ENCODE measurements around the gene TEAD3. TPM values are rescaled to one million over a fixed set of nuclear protein-coding genes. Genes with fewer than 3 reads are reported as not detected.
"Not testable (repeated sequence)": the region's sequence is repeated elsewhere in the genome, so short reads cannot be mapped to it uniquely, and the experiment has no call there.

Gene TEAD3
- total RNA-seq: 20.5 TPM

- DNase-seq (ENCODE audit: low spot score): peak; percentile 85
- intact Hi-C loops (cut with DNase I): no loop called here
These were observed at the start of gene TEAD3 for GRCh38 chr6:35496841-35497570. TEAD3 (minus strand) TSS chr6:35497079.

GRCh38 chr6:35544769-35545361 is 48.0 kb upstream of the TEAD3 start:
- intact Hi-C loops (cut with DNase I): no loop called here
- ATAC-seq (no peak), DNase-seq (ENCODE audit: low spot score) (no peak)

More at GRCh38 chr6:35496841-35497570, at the start of gene TEAD3:
- ATAC-seq: peak; percentile 66

- intact Hi-C loops (cut with DNase I): no loop called here
- ATAC-seq (no peak), DNase-seq (ENCODE audit: low spot score) (no peak)
These were observed 46.7 kb upstream of the TEAD3 start for GRCh38 chr6:35543459-35544193.

GRCh38 chr6:35541836-35542235 is 45.0 kb upstream of the TEAD3 start:
- ATAC-seq: no peak
- no peak for DNase-seq (ENCODE audit: low spot score)
- intact Hi-C loops (cut with DNase I): no loop called here

DNA sequence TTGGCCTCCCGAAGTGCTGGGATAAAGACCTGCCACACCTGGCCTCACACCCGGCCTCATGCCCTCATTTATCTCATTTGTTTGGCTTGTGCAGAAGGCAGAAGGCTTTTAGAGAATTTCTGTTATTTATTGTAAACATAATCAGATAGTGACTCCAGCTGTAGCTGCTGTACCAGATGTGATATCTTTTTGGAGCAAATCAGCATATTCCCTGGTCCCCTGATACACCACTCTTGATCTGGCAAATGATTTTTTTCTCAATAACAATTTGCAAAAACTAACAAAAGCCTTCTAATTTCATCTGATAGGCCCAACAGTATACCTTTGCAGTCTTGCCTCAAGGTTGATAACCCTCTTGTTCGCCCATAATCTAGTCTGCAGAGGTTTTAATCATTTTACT is 42.3 kb upstream of the TEAD3 start:
- intact Hi-C loops (cut with DNase I): no loop called here
- no peak for ATAC-seq
- no peak for DNase-seq (ENCODE audit: low spot score)

GRCh38 chr6:35535847-35536246 is 39.0 kb upstream of the TEAD3 start:
- intact Hi-C loops (cut with DNase I); ATAC-seq; DNase-seq (ENCODE audit: low spot score): not testable (repeated sequence)

- intact Hi-C loops (cut with DNase I): no loop called here
- ATAC-seq (no peak), DNase-seq (ENCODE audit: low spot score) (no peak)
These were observed 37.7 kb upstream of the TEAD3 start for GRCh38 chr6:35534407-35535170.

- intact Hi-C loops (cut with DNase I): no loop called here
- no peak for ATAC-seq
- no peak for DNase-seq (ENCODE audit: low spot score)
These were observed 37.1 kb upstream of the TEAD3 start for GRCh38 chr6:35533981-35534380.

- DNase-seq (ENCODE audit: low spot score) (no peak), ATAC-seq (no peak)
- intact Hi-C loops (cut with DNase I): no loop called here
These were observed 35.2 kb upstream of the TEAD3 start for GRCh38 chr6:35532126-35532525.

DNA sequence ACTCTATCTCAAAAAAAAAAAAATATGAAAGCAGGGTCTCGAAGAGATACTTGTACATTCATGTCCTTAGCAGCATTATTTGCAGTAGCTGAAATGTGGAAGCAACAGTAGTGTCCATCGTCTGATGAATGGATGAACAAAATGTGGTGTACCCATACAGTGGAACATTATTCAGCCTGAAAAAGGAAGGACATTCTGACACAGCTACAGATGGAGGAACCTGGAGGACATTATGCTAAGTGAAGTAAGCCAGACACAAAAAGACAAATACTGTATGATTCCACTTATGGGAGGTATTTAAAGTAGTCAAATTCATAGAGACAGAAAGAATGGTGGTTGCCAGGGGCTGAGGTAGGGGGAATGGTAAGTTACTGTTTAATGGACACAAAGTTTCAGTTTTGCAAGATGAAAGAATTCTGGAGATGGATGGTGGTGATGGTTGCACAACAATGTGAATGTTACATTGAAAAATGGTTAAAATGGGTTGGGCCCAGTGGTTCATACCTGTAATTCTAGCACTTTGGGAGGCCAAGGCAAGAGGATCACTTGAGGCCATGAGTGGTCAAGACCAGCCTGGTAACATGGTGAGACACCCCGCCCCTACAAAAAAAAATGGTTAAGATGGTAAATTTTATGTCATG is 27.6 kb upstream of the TEAD3 start:
- DNase-seq (ENCODE audit: low spot score) (no peak), ATAC-seq (no peak)
- intact Hi-C loops (cut with DNase I): no loop called here

DNA sequence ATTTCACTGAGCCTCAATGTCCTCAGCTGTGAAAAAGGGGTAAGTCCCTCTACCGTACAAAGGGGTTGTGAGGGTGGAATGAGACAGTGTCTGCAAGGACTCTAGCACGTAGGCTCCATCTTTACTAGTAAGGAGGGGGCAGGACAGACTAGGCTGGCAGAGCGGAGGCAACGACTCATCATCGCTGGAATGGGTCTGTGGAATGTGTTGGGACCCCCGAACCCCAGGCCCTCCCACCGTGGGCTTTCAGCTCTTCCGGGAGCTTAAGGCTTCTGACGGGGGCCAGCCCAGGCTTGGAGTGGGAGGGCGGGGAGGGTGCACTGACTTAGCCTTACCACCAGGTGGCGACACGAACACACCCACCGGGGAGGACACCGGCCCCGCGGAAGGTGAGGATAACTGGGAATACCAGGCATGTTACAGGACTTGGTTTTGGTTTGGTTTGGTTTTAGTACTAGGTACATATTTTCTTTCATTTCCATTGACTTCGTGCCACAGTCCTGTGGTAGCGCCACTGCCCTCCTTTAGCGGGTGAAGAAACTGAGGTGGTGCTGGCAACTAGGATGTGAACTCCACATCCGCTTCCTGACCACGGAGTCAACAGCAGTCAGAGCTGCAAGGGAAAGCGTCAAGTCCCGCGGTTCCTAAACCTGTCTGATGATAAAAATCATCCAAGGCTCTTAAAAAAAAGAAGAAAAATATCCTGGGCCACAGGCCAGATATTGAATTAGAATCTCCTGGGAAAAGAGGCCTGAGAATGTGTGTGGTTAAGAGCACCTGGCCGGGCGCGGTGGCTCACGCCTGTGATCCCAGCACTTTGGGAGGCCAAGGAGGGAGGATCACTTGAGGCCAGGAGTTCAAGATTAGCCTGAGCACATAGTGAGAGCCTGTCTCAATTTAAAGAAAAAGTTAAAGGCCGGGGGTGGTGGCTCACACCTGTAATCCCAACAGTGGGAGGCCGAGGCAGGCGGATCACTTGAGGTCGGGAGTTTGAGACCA is 26.1 kb upstream of the TEAD3 start:
- DNase-seq (ENCODE audit: low spot score) (peak; percentile 85), ATAC-seq (peak; percentile 94)
- intact Hi-C loops (cut with DNase I): no loop called here

GRCh38 chr6:35522151-35522550 is 25.3 kb upstream of the TEAD3 start:
- intact Hi-C loops (cut with DNase I): no loop called here
- ATAC-seq (no peak), DNase-seq (ENCODE audit: low spot score) (no peak)

DNA sequence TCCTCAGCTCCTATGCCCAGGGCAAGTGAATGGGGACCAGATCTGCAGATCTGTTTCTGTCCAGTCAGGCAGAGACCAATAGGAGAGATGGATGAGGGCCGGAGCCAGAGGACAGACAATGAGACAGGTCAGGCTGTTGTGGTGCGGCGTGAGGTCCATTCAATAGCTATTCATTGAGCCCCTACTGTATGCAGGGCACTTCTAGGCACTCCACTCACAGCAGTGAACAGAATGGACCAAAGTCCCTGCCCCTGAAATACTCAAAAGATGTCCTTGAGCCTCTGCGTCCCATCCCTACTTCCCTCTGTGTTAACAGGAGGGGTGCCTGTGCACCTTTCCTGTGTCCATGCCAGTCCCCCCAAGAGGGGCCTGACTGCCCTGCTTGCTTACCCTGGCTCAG is 24.4 kb upstream of the TEAD3 start:
- intact Hi-C loops (cut with DNase I): no loop called here
- ATAC-seq: no peak
- DNase-seq (ENCODE audit: low spot score): no peak

GRCh38 chr6:35519313-35520015 is 22.6 kb upstream of the TEAD3 start:
- intact Hi-C loops (cut with DNase I): no loop called here

DNA sequence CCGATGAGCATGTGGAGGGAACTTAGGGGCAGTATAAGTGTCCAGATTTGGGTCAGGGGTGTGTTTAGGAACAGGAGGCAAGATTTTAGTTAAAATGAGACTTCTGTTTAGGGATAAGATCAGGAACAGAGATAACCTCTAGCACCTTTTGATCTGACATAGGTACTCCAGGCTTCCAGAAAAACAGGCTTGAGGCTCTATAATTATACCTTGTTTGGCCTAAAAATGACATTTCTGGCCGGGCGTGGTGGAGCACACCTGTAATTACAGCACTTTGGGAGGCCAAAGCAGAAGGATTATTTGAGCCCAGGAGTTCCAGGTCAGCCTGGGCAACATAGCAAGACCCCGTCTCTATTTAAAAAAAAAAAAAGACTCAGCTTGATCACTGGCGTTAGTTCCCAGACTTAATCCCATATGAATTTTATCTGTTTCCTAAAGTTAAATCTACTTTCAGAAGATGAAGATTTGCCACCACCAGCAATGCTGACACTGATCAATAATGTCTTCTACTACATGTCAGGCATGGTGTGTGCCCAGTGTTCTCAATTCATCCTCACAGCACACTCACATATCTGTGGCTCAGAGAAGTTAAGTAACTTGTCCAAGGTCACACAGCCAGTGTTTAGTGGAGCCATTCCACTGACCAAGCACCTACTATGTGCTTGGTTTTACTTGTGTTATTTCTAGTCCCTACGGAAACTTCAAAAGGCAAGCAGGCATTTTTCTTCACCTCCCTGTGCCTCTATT is 21.9 kb upstream of the TEAD3 start:
- ATAC-seq (no peak), DNase-seq (ENCODE audit: low spot score) (no peak)
- intact Hi-C loops (cut with DNase I): no loop called here

More at GRCh38 chr6:35519313-35520015, 22.6 kb upstream of the TEAD3 start:
- no peak for ATAC-seq
- no peak for DNase-seq (ENCODE audit: low spot score)

- ATAC-seq; DNase-seq (ENCODE audit: low spot score); intact Hi-C loops (cut with DNase I): not testable (repeated sequence)
These were observed 21.1 kb upstream of the TEAD3 start for GRCh38 chr6:35517978-35518377.

DNA sequence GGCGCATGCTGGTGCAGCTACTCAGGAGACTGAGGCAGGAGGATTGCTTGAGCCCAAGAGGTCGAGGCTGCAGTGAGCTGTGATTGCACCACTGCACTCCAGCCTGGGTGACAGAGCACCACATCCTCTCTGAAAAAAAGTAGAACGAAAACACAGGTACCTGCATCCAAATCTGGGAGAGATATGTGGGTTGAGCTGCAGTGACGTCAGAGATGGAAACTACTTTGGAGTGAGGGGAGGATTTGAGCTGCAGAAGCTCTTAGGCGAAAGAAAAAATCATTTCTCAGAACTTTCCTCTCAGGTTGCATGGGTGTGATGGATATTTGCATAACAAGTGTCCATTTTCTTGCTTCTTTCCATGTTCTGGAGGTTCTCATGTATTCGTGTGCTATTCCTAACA is 19.8 kb upstream of the TEAD3 start:
- ATAC-seq (no peak), DNase-seq (ENCODE audit: low spot score) (no peak)
- intact Hi-C loops (cut with DNase I): no loop called here

Measured in sciatic nerve (tissue), 2 donors.